HCT116 (cell line): ENCODE data around the gene SLAMF1. TPM values are rescaled to one million over a fixed set of nuclear protein-coding genes. Genes with fewer than 3 reads are reported as not detected.

Experiments used
- ATAC-seq: fragments of 200-7000 bp; cut with Tn5 transposase; 2 replicates; pipeline ENCODE4 v1.9.1; 2020; ENCODE audit warnings: mild to moderate bottlenecking, moderate library complexity
- BruUV-seq: library from RNA; stranded (reverse); fragments of 400-500 nt; replicated peaks from 2 replicates; lab custom pipeline; 2021; lab: Mats Ljungman, UMichigan
- CTCF ChIA-PET: fragments of 300-600 bp; sonication (Branson Sonifier 250); formaldehyde crosslinking; loops from one replicate; lab custom pipeline; 2021; ENCODE audit warnings: antibody characterized with exemption; lab: Charles Lee
- POLR2A ChIA-PET: fragments of 300-600, 350-600 bp; sonication (Branson Sonifier 250); formaldehyde crosslinking; loops from one replicate; lab custom pipeline; 2021; ENCODE audit warnings: antibody characterized with exemption; lab: Charles Lee
- RAD21 ChIA-PET, 2 experiments: fragments of 300-600 bp; sonication (Branson Sonifier 250); formaldehyde crosslinking; loops; one replicate each; lab custom pipeline; 2023; ENCODE audit warnings: low total read pairs in 2 of 2; ENCODE audit not compliant: uncharacterized antibody in 2 of 2, unreplicated experiment in 2 of 2, low non-redundant PET in 1 of 2; lab: Charles Lee
- DNase-seq: peaks from one replicate; pipeline ENCODE4 v3.0.0-alpha.2; 2010; ENCODE audit warnings: low read depth, low spot score
- H2AFZ ChIP-seq: fragments of 200-600 bp; shearing (Covaris generic), sonication (generic); 2 replicates; pipeline ENCODE4 v1.6.1; 2017; ENCODE audit warnings: low read depth, mixed run types, mixed read lengths, antibody characterized with exemption, low read length; ENCODE audit not compliant: poor library complexity, severe bottlenecking
- H3K27ac ChIP-seq: 2 replicates; pipeline ENCODE4 v1.5.1; 2012; ENCODE audit warnings: low read depth, low read length
- H3K27me3 ChIP-seq: fragments of 200-600 bp; sonication (generic); 2 replicates; pipeline ENCODE4 v1.6.1; 2016; ENCODE audit warnings: mixed run types, low read length, mixed read lengths; ENCODE audit not compliant: insufficient read depth
- H3K36me3 ChIP-seq, 2 experiments: fragments of 200-500 bp in 1 of 2; fragments of 200-600 bp in 1 of 2; sonication (Bioruptor generic) in 1 of 2; sonication (generic) in 1 of 2; 2 replicates each; pipeline versions ENCODE4 v1.5.1 to v1.6.1; 2014 to 2016; ENCODE audit warnings: low read length in 2 of 2, inconsistent platforms in 1 of 2, mixed read lengths in 1 of 2, mixed run types in 1 of 2; ENCODE audit not compliant: insufficient read depth in 2 of 2, control insufficient read depth in 1 of 2
- H3K4me1 ChIP-seq, 2 experiments: fragments of 200-600 bp in 1 of 2; sonication (generic) in 1 of 2; 2 replicates each; pipeline versions ENCODE4 v1.5.1 to v1.6.1; 2012 to 2017; ENCODE audit warnings: low read length in 2 of 2, inconsistent platforms in 1 of 2, mild to moderate bottlenecking in 1 of 2, mixed read lengths in 1 of 2, mixed run types in 1 of 2, moderate library complexity in 1 of 2; ENCODE audit not compliant: insufficient read depth in 2 of 2, control insufficient read depth in 1 of 2
- H3K4me2 ChIP-seq: fragments of 200-600 bp; sonication (generic); 2 replicates; pipeline ENCODE4 v1.6.1; 2017; ENCODE audit warnings: mixed run types, low read length, mixed read lengths
- H3K4me3 ChIP-seq, 2 experiments: fragments of 200-600 bp in 1 of 2; sonication (generic) in 1 of 2; replicated peaks in 1 of 2; 2 replicates each; pipeline ENCODE4 v1.5.1; 2011 to 2016; ENCODE audit warnings: low read length in 2 of 2, control low read depth in 1 of 2, low read depth in 1 of 2, mild to moderate bottlenecking in 1 of 2, mixed read lengths in 1 of 2, mixed run types in 1 of 2
- H3K79me2 ChIP-seq: fragments of 200-600 bp; sonication (generic); 2 replicates; pipeline ENCODE4 v1.6.1; 2017; ENCODE audit warnings: mild to moderate bottlenecking, mixed run types, low read length, moderate library complexity, mixed read lengths; ENCODE audit not compliant: insufficient read depth
- H3K9ac ChIP-seq: fragments of 200-600 bp; sonication (generic); 2 replicates; pipeline ENCODE4 v1.6.1; 2016; ENCODE audit warnings: low read length, mixed read lengths
- H3K9me2 ChIP-seq: fragments of 200-600 bp; sonication (generic), shearing (Covaris generic); 2 replicates; pipeline ENCODE4 v1.6.1; 2017; ENCODE audit warnings: mixed run types, mild to moderate bottlenecking, moderate library complexity; ENCODE audit not compliant: insufficient read depth
- H3K9me3 ChIP-seq, 2 experiments: fragments of 200-500 bp in 1 of 2; fragments of 200-600 bp in 1 of 2; sonication (Bioruptor generic) in 1 of 2; sonication (generic) in 1 of 2; 2 replicates each; pipeline ENCODE4 v1.6.1; 2014 to 2017; ENCODE audit warnings: low read length in 2 of 2, mixed read lengths in 2 of 2, inconsistent platforms in 1 of 2, low read depth in 1 of 2, mild to moderate bottlenecking in 1 of 2, mixed run types in 1 of 2, moderate library complexity in 1 of 2; ENCODE audit not compliant: control insufficient read depth in 1 of 2, insufficient read depth in 1 of 2
- H4K20me1 ChIP-seq: fragments of 200-600 bp; sonication (generic), shearing (Covaris generic); 2 replicates; pipeline ENCODE4 v1.6.1; 2017; ENCODE audit warnings: mixed run types, mild to moderate bottlenecking, moderate library complexity; ENCODE audit not compliant: insufficient read depth
- ATF3 ChIP-seq: IDR thresholded peaks from 2 replicates; pipeline ENCODE4 v1.6.1; 2012
- CBX3 ChIP-seq: IDR thresholded peaks from 2 replicates; pipeline ENCODE4 v1.6.1; 2012; ENCODE audit warnings: low read depth
- CEBPB ChIP-seq: IDR thresholded peaks from 2 replicates; pipeline ENCODE4 v1.6.1; 2012; ENCODE audit warnings: low read depth
- CTCF ChIP-seq, 3 experiments: fragments of 200-600 bp in 1 of 3; sonication (generic) in 1 of 3; IDR thresholded peaks in 2 of 3; conservative IDR thresholded peaks in 1 of 3; 2 replicates each; pipeline ENCODE4 v1.5.1; 2012 to 2017; ENCODE audit warnings: low read depth in 2 of 3, low read length in 2 of 3, antibody characterized with exemption in 1 of 3, borderline replicate concordance in 1 of 3, control low read depth in 1 of 3, mild to moderate bottlenecking in 1 of 3, mixed read lengths in 1 of 3, mixed run types in 1 of 3, moderate library complexity in 1 of 3; ENCODE audit not compliant: insufficient read depth in 1 of 3
- EGR1 ChIP-seq: IDR thresholded peaks from 2 replicates; pipeline ENCODE4 v1.6.1; 2012; ENCODE audit warnings: low read depth
- EZH2 ChIP-seq: fragments of 200-600 bp; sonication (generic); IDR thresholded peaks from 2 replicates; pipeline ENCODE4 v1.6.1; 2017; ENCODE audit warnings: antibody characterized with exemption, mixed run types
- EZH2phosphoT487 ChIP-seq: fragments of 200-600 bp; IDR thresholded peaks from 2 replicates; pipeline ENCODE4 v1.6.1; 2018; ENCODE audit warnings: antibody characterized with exemption, borderline replicate concordance
- FOSL1 ChIP-seq: IDR thresholded peaks from 2 replicates; pipeline ENCODE4 v1.6.1; 2012; ENCODE audit warnings: low read depth
- JUND ChIP-seq: IDR thresholded peaks from 2 replicates; pipeline ENCODE4 v1.6.1; 2012
- MAX ChIP-seq: IDR thresholded peaks from 2 replicates; pipeline ENCODE4 v1.6.1; 2012
- POLR2AphosphoS5 ChIP-seq: IDR thresholded peaks from 2 replicates; pipeline ENCODE4 v1.6.1; 2011; ENCODE audit warnings: mild to moderate bottlenecking, low read depth, low read length, moderate library complexity
- RAD21 ChIP-seq: IDR thresholded peaks from 2 replicates; pipeline ENCODE4 v1.6.1; 2012; ENCODE audit warnings: low read depth, mild to moderate bottlenecking
- SIN3A ChIP-seq: IDR thresholded peaks from 2 replicates; pipeline ENCODE4 v1.6.1; 2012; ENCODE audit warnings: low read depth
- SP1 ChIP-seq: IDR thresholded peaks from 2 replicates; pipeline ENCODE4 v1.6.1; 2012; ENCODE audit warnings: low read depth
- SRF ChIP-seq: IDR thresholded peaks from 2 replicates; pipeline ENCODE4 v1.6.1; 2012; ENCODE audit warnings: low read depth
- TCF7L2 ChIP-seq: IDR thresholded peaks from 2 replicates; pipeline ENCODE4 v1.7.0; 2011; ENCODE audit warnings: borderline replicate concordance, inconsistent platforms; ENCODE audit not compliant: insufficient read depth, insufficient read length; ENCODE audit errors: extremely low read depth
- YY1 ChIP-seq: IDR thresholded peaks from 2 replicates; pipeline ENCODE4 v1.6.1; 2011; ENCODE audit warnings: low read length, low read depth, moderate library complexity, mild to moderate bottlenecking; ENCODE audit not compliant: insufficient replicate concordance; ENCODE audit errors: extremely low read depth
- ZBTB33 ChIP-seq: IDR thresholded peaks from 2 replicates; pipeline ENCODE4 v1.6.1; 2011; ENCODE audit warnings: mild to moderate bottlenecking, low read length, moderate library complexity; ENCODE audit not compliant: insufficient replicate concordance; ENCODE audit errors: extremely low read depth
- ZFX ChIP-seq: fragments of 450-650 bp; IDR thresholded peaks from 2 replicates; pipeline ENCODE4 v1.6.1; 2017
- ZNF274 ChIP-seq: fragments of 200-500 bp; sonication (Bioruptor generic); IDR thresholded peaks from 2 replicates; pipeline ENCODE4 v1.6.1; 2014; ENCODE audit warnings: mild to moderate bottlenecking, low read depth, low read length, inconsistent platforms
- intact Hi-C: fragments of 100-400 bp; cut with micrococcal nuclease; formaldehyde crosslinking; loops from 2 replicates; pipeline ENCODE4 v1.10.0; 2022
- total RNA-seq: library from RNA; stranded (reverse); gene quantifications from one replicate; pipeline ENCODE4 v1.2.1, GENCODE V29; 2021; ENCODE audit not compliant: unreplicated experiment

SLAMF1 gene
- total RNA-seq, 1 experiment from 2014 or later, result 0.30 TPM

GRCh38 chr1:160579216-160579701, 67.6 kb downstream of the SLAMF1 start, which contains the start of gene CD84:
Gene CD84, minus strand, starts transcription at chr1:160579496. Its CDS starts 59 bp downstream, at chr1:160579437.
- H3K4me3 ChIP-seq, result no peak within 1 kb of the TSS
- RAD21 ChIA-PET, result no interaction called here
- CTCF ChIA-PET, result no interaction called here
- no peaks in the 10 kb centered on the region for H4K20me1 ChIP-seq
- no peak within 1 kb of the TSS for H3K4me2 ChIP-seq
- H3K36me3 ChIP-seq, result no peaks in the 10 kb centered on the region
- no peak within 1 kb of the TSS for H2AFZ ChIP-seq
- no peak within 1 kb of the TSS for H3K9ac ChIP-seq
- no TSS peak for BruUV-seq
- no peaks in the 10 kb centered on the region for H3K27me3 ChIP-seq
- no peaks in the 10 kb centered on the region for H3K9me2 ChIP-seq
- ATAC-seq, result no peak
- POLR2A ChIA-PET, result no interaction called here
- no peaks in the 10 kb centered on the region for H3K9me3 ChIP-seq
- DNase-seq, result no peak
- no peak for TF ChIP-seq ZFX
- TF ChIP-seq SRF, result no peak
- no peak for TF ChIP-seq EZH2phosphoT487
- TF ChIP-seq JUND, result no peak
- no peak for TF ChIP-seq SIN3A
- TF ChIP-seq ATF3, result no peak
- no peak for TF ChIP-seq YY1
- TF ChIP-seq EGR1, result no peak
- no peak for TF ChIP-seq FOSL1
- no peak for TF ChIP-seq ZBTB33
- TF ChIP-seq TCF7L2, result no peak
- no peak for TF ChIP-seq CTCF (IDR thresholded peaks at IDR 0.05 in 2 of 3, conservative IDR thresholded peaks at IDR 0.05 in 1 of 3; ENCODE audit: borderline replicate concordance in 1 of 3, insufficient read depth in 1 of 3, low read depth in 2 of 3, low read length in 2 of 3)
- TF ChIP-seq EZH2, result no peak
- no peak for TF ChIP-seq CEBPB
- TF ChIP-seq SP1, result no peak
- no peak for TF ChIP-seq RAD21
- no peak for TF ChIP-seq POLR2AphosphoS5
- no peak for TF ChIP-seq MAX
- TF ChIP-seq ZNF274, result no peak
- no peak for TF ChIP-seq CBX3
- no peak within 1 kb of the TSS for H3K27ac ChIP-seq
- H3K4me1 ChIP-seq, result no peaks in the 10 kb centered on the region
- no peaks in the 10 kb centered on the region for H3K79me2 ChIP-seq
- intact Hi-C loops, result no loop called here
